Endodermal cell (in vitro differentiated cells): ENCODE data around the gene FKBP14. TPM values are rescaled to one million over a fixed set of nuclear protein-coding genes. Genes with fewer than 3 reads are reported as not detected.

Source experiments
- DNase-seq: peaks from one replicate; pipeline ENCODE4 v3.0.0-alpha.2; 2017
- H3K27ac ChIP-seq: 2 replicates; pipeline ENCODE4 v1.5.1; 2013; ENCODE audit warnings: mild to moderate bottlenecking, low read depth, low read length, moderate library complexity
- H3K27me3 ChIP-seq: 2 replicates; pipeline ENCODE4 v1.6.1; 2013; ENCODE audit warnings: mild to moderate bottlenecking, low read length, moderate library complexity; ENCODE audit not compliant: insufficient read depth, control insufficient read depth, poor library complexity, severe bottlenecking
- H3K36me3 ChIP-seq: 2 replicates; pipeline ENCODE4 v1.7.0; 2013; ENCODE audit warnings: mild to moderate bottlenecking, low read length, moderate library complexity; ENCODE audit not compliant: control insufficient read depth, insufficient read depth
- H3K4me1 ChIP-seq: one replicate; pipeline ENCODE4 v1.7.0; 2013; ENCODE audit warnings: low read length; ENCODE audit not compliant: control insufficient read depth, insufficient read depth
- H3K4me3 ChIP-seq: 2 replicates; pipeline ENCODE4 v1.5.1; 2013; ENCODE audit warnings: mild to moderate bottlenecking, low read length, moderate library complexity
- H3K9ac ChIP-seq: 2 replicates; pipeline ENCODE4 v1.6.1; 2013; ENCODE audit warnings: mild to moderate bottlenecking, low read length, moderate library complexity; ENCODE audit not compliant: poor library complexity, severe bottlenecking; ENCODE audit errors: extremely low read depth
- H3K9me3 ChIP-seq: 2 replicates; pipeline ENCODE4 v1.6.1; 2013; ENCODE audit warnings: mild to moderate bottlenecking, low read length, moderate library complexity; ENCODE audit not compliant: control insufficient read depth
- H3K27ac Mint-ChIP-seq: 2 replicates; pipeline ENCODE4 v1.8.0; 2020; ENCODE audit warnings: mixed read lengths
- H3K27me3 Mint-ChIP-seq: 2 replicates; pipeline ENCODE4 v1.8.0; 2021; ENCODE audit warnings: mild to moderate bottlenecking, mixed read lengths; ENCODE audit not compliant: insufficient read depth
- H3K36me3 Mint-ChIP-seq: 2 replicates; pipeline ENCODE4 v1.8.0; 2020; ENCODE audit warnings: low read depth, mixed read lengths
- H3K4me1 Mint-ChIP-seq: 2 replicates; pipeline ENCODE4 v1.8.0; 2020; ENCODE audit warnings: mixed read lengths
- H3K4me3 Mint-ChIP-seq: 2 replicates; pipeline ENCODE4 v1.8.0; 2020; ENCODE audit warnings: mild to moderate bottlenecking, moderate library complexity, mixed read lengths
- H3K9me3 Mint-ChIP-seq: 2 replicates; pipeline ENCODE4 v1.8.0; 2020; ENCODE audit warnings: mild to moderate bottlenecking, mixed read lengths
- WGBS, 2 experiments: methylation state at CpG; one replicate each; pipeline versions ENCODE4 v1.1.5 to v1.1.7; 2013; ENCODE audit warnings: missing lambda C conversion rate in 2 of 2, mixed read lengths in 1 of 2; ENCODE audit not compliant: insufficient coverage in 1 of 2, insufficient read length in 1 of 2; 5-methylcytosine and 5-hydroxymethylcytosine counted together
- total RNA-seq, 2 donors: library from RNA; stranded (reverse); fragmentation: NEBNext Ultra II Directional in 1 of 2; extraction: Animal tissue kit (Norgen Biotek cat#: 25700) in 1 of 2; gene quantifications; 2 replicates in 1 of 2; 3 replicates in 1 of 2; pipeline ENCODE4 v1.2.1, GENCODE V29; 2021
- TF ChIP-seq, protein P1 (sequence below): fragments of 200-600 bp; sonication (generic); conservative IDR thresholded peaks from 2 replicates; pipeline ENCODE4 v1.5.0; 2021; ENCODE audit warnings: antibody characterized with exemption, mild to moderate bottlenecking

The FKBP14 gene
- total RNA-seq, 2 donors from 2014 or later: 15.1 to 24.8 TPM

DNA sequence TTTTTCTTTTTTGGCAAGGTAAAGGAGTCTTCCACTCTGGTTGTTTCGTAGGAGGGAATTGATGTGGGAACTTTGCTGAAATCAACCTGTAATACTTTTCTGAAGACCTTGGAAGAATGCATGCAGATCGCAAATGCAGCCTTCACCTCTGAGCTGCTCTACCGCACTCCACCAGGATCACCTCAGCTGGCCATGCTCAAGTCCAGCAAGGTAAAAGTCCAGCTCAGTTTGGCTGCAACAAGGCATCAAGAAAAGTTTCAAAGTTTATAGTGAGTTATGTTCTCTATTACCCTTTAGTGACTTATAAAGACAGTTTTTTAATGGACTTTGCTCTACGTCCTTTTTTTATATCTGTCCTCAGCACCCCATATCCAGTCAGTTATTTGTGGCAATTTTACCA lies 22.7 kb upstream of the FKBP14 start:
- Histone ChIP-seq H3K4me3 (no peak overlapping the region), H3K4me1 (no peaks in the 10 kb centered on the region), H3K27ac (no peak overlapping the region), H3K27me3 (no peaks in the 10 kb centered on the region), H3K36me3 (peaks cover 72% of the 10 kb centered on the region), H3K9me3 (no peaks in the 10 kb centered on the region), H3K9ac (no peak overlapping the region)
- Mint-ChIP-seq H3K36me3 (peaks cover 51% of the 10 kb centered on the region), H3K27ac (no peak overlapping the region), H3K4me3 (no peak overlapping the region), H3K27me3 (no peaks in the 10 kb centered on the region), H3K9me3 (no peaks in the 10 kb centered on the region), H3K4me1 (peaks cover 22% of the 10 kb centered on the region)
- whole genome bisulfite sequencing, 2 experiments: 89 to 94% methylated on average over 3 to 4 of the region's 4 CpGs
- DNase-seq: no peak
- TF ChIP-seq, protein P1, sequence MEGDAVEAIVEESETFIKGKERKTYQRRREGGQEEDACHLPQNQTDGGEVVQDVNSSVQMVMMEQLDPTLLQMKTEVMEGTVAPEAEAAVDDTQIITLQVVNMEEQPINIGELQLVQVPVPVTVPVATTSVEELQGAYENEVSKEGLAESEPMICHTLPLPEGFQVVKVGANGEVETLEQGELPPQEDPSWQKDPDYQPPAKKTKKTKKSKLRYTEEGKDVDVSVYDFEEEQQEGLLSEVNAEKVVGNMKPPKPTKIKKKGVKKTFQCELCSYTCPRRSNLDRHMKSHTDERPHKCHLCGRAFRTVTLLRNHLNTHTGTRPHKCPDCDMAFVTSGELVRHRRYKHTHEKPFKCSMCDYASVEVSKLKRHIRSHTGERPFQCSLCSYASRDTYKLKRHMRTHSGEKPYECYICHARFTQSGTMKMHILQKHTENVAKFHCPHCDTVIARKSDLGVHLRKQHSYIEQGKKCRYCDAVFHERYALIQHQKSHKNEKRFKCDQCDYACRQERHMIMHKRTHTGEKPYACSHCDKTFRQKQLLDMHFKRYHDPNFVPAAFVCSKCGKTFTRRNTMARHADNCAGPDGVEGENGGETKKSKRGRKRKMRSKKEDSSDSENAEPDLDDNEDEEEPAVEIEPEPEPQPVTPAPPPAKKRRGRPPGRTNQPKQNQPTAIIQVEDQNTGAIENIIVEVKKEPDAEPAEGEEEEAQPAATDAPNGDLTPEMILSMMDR: no peak

- no peak overlapping the region for H3K27ac ChIP-seq
- no peak for DNase-seq
- no peaks in the 10 kb centered on the region for H3K27me3 Mint-ChIP-seq
- no peak overlapping the region for H3K9ac ChIP-seq
- 88 to 90% methylated on average over 1 to 2 of the region's 2 CpGs for WGBS, 2 experiments
- TF ChIP-seq, protein P1: no peak
- no peaks in the 10 kb centered on the region for H3K4me1 ChIP-seq
- peaks cover 22% of the 10 kb centered on the region for H3K4me1 Mint-ChIP-seq
- peaks cover 66% of the 10 kb centered on the region for H3K36me3 ChIP-seq
- no peaks in the 10 kb centered on the region for H3K9me3 ChIP-seq
- H3K9me3 Mint-ChIP-seq: no peaks in the 10 kb centered on the region
- H3K4me3 ChIP-seq: no peak overlapping the region
- H3K27ac Mint-ChIP-seq: no peak overlapping the region
- no peaks in the 10 kb centered on the region for H3K27me3 ChIP-seq
- H3K4me3 Mint-ChIP-seq: no peak overlapping the region
- H3K36me3 Mint-ChIP-seq: peaks cover 48% of the 10 kb centered on the region
Measured at GRCh38 chr7:30048582-30048981, 22.1 kb upstream of the FKBP14 start.

DNA sequence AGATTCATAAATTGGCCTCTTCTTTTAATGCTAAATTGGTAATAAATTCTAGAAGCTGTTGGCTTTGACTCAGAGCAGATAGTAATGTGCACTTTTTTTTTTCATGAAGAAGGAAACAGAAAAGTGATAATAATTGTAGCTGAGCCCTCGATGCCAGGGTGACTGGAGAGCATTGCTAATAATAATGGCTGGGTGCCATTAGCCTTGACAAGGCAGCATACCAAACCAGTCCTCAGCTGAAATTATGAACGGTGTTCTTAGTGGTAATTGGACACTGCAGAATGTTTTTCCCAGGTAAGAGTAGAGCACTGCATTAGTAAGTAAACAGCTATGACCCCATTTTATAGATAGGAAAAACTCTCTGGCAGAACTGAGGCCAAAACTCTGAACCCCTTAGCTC lies 20.6 kb upstream of the FKBP14 start:
- Mint-ChIP-seq H3K4me3 (no peak overlapping the region), H3K36me3 (peaks cover 35% of the 10 kb centered on the region), H3K27me3 (no peaks in the 10 kb centered on the region), H3K9me3 (no peaks in the 10 kb centered on the region), H3K27ac (no peak overlapping the region), H3K4me1 (peaks cover 21% of the 10 kb centered on the region)
- Histone ChIP-seq H3K36me3 (peaks cover 51% of the 10 kb centered on the region), H3K4me3 (no peak overlapping the region), H3K27ac (no peak overlapping the region), H3K9ac (no peak overlapping the region), H3K9me3 (no peaks in the 10 kb centered on the region), H3K4me1 (no peaks in the 10 kb centered on the region), H3K27me3 (no peaks in the 10 kb centered on the region)
- WGBS, 2 experiments: 95 to 100% methylated on average over 2 of the region's 2 CpGs
- DNase-seq: no peak
- TF ChIP-seq, protein P1: no peak
